ENCODE measurements around the gene COX15. TPM values are rescaled to one million over a fixed set of nuclear protein-coding genes. Genes with fewer than 3 reads are reported as not detected.

The COX15 gene
- polyA plus RNA-seq, 2 of the 4 experiments (the other 2 are of a cell fraction) = 45.8 to 54.7 TPM

DNA sequence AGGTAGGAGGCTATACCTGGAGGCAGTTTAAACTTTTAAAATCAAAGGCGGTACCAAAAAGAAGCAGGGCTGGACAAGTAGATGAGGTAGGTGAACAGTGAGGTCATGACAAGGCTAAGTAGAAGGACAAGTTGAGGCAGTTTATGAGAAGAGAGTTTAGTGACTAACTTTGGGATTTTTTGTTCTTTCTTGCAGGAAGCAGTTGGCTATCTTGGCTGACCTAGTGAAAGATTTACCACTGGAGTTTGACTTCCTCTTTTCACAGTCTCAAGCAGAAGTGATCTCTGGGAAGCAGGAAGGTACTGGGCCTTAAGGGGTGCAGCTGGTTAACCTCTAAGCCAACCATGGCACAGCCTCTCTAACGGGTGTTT, 46.3 kb downstream of the COX15 start (continued):
- TF ChIP-seq, protein P1, sequence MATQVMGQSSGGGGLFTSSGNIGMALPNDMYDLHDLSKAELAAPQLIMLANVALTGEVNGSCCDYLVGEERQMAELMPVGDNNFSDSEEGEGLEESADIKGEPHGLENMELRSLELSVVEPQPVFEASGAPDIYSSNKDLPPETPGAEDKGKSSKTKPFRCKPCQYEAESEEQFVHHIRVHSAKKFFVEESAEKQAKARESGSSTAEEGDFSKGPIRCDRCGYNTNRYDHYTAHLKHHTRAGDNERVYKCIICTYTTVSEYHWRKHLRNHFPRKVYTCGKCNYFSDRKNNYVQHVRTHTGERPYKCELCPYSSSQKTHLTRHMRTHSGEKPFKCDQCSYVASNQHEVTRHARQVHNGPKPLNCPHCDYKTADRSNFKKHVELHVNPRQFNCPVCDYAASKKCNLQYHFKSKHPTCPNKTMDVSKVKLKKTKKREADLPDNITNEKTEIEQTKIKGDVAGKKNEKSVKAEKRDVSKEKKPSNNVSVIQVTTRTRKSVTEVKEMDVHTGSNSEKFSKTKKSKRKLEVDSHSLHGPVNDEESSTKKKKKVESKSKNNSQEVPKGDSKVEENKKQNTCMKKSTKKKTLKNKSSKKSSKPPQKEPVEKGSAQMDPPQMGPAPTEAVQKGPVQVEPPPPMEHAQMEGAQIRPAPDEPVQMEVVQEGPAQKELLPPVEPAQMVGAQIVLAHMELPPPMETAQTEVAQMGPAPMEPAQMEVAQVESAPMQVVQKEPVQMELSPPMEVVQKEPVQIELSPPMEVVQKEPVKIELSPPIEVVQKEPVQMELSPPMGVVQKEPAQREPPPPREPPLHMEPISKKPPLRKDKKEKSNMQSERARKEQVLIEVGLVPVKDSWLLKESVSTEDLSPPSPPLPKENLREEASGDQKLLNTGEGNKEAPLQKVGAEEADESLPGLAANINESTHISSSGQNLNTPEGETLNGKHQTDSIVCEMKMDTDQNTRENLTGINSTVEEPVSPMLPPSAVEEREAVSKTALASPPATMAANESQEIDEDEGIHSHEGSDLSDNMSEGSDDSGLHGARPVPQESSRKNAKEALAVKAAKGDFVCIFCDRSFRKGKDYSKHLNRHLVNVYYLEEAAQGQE (IDR thresholded peaks at IDR 0.05) = no peak
- no peak for TF ChIP-seq ZNF302 (CRISPR knock-in tag; IDR thresholded peaks at IDR 0.05)
- TF ChIP-seq, protein P2, sequence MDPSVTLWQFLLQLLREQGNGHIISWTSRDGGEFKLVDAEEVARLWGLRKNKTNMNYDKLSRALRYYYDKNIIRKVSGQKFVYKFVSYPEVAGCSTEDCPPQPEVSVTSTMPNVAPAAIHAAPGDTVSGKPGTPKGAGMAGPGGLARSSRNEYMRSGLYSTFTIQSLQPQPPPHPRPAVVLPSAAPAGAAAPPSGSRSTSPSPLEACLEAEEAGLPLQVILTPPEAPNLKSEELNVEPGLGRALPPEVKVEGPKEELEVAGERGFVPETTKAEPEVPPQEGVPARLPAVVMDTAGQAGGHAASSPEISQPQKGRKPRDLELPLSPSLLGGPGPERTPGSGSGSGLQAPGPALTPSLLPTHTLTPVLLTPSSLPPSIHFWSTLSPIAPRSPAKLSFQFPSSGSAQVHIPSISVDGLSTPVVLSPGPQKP (IDR thresholded peaks at IDR 0.05; ENCODE audit: low read depth, low read length) = no peak
- no peak for TF ChIP-seq CHD4 (IDR thresholded peaks at IDR 0.05; ENCODE audit: borderline replicate concordance)
- no peak for TF ChIP-seq HOXB13 (CRISPR knock-in tag; IDR thresholded peaks at IDR 0.05; ENCODE audit: low read depth)
- TF ChIP-seq FOSB (CRISPR knock-in tag; IDR thresholded peaks at IDR 0.05) = no peak

DNA sequence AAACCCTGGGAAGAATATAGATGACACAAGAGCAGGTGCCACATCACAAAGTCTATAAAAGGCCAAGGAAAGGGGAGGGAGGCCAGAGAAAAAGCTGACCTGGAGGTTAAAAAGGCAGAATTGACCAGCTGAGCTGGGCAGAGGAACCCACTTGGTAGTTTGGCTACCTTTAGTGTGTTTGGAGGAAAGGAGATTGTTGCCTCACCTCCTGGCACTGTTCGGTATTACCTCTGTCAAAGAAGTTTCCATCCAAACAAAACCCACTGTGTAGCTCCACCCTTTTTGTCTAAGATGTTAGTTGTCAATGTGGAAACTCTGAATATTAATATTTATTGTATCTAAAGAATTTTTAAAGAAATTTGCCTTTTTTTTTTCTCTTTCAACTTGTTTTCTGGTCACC, 49.2 kb downstream of the COX15 start:
- WGBS (ENCODE audit: missing lambda C conversion rate) = 35% methylated on average over 1 of the region's 1 CpG
- Histone ChIP-seq H3K4me3 (no peak overlapping the region), H3K9me3 (no peaks in the 10 kb centered on the region), H3K4me2 (no peak overlapping the region), H3K4me1 (peaks cover 25% of the 10 kb centered on the region), H3K27ac (no peak overlapping the region)
- POLR2A ChIA-PET = interaction anchor here (0.6 to 1.1 kb wide), 2 partner anchors 15 to 61 kb away, joined by 3 read pairs; no protein-coding TSS in a partner anchor
- DNase-seq (ENCODE audit: low read depth in 1 of 2, low spot score in 1 of 2) (peak in 1 of 2 experiments; percentile 40), FAIRE-seq (no peak), ATAC-seq (peak; percentile 92 to 93; a peak in 5 of 6 replicates)
- TF ChIP-seq CHD4 (IDR thresholded peaks at IDR 0.05; ENCODE audit: borderline replicate concordance) = no peak
- no peak for TF ChIP-seq POLR2A (IDR thresholded peaks at IDR 0.05; ENCODE audit: low read length)
- no peak for TF ChIP-seq RNF2 (IDR thresholded peaks at IDR 0.05; ENCODE audit: borderline replicate concordance, low read depth)
- no peak for TF ChIP-seq RCOR1 (IDR thresholded peaks at IDR 0.05; ENCODE audit: low read depth, low read length)
- TF ChIP-seq CBX2 (IDR thresholded peaks at IDR 0.05; ENCODE audit: borderline replicate concordance, low read depth) = no peak
- TF ChIP-seq JUN (IDR thresholded peaks at IDR 0.05) = no peak
- CTCF ChIA-PET = interaction anchor here (0.6 to 1.1 kb wide), 4 partner anchors 10 to 36 kb away, joined by 3 to 4 read pairs (median 3); no protein-coding TSS in a partner anchor

Other genes starting within 250 kb of the COX15 start
- gene NKX2-3, start 199.2 kb downstream of the COX15 start, polyA plus RNA-seq (2011; rRNA removed) = not detected in 2 replicates
- gene NKX2-3, start 199.2 kb downstream of the COX15 start, polyA plus RNA-seq (2017; fragmentation: RNase III; extraction: RNeasy Plus Mini Kit Qiagen cat#74134 plus additional on column Dnase treatment) = 0.05 TPM in 1 of 3 replicates, not detected in the others
- gene SLC25A28, start 111.7 kb downstream of the COX15 start, polyA plus RNA-seq (2011; rRNA removed) = 24.1 and 30.7 TPM in 2 replicates
- gene SLC25A28, start 111.7 kb downstream of the COX15 start, polyA plus RNA-seq (2017; fragmentation: RNase III; extraction: RNeasy Plus Mini Kit Qiagen cat#74134 plus additional on column Dnase treatment) = 21.3 to 22.6 TPM (median 21.4 TPM) in 3 replicates
- 10.4 and 10.7 TPM in 2 replicates for gene ENTPD7, start 72.6 kb downstream of the COX15 start, polyA plus RNA-seq (2011; rRNA removed)
- gene ENTPD7, start 72.6 kb downstream of the COX15 start, polyA plus RNA-seq (2017; fragmentation: RNase III; extraction: RNeasy Plus Mini Kit Qiagen cat#74134 plus additional on column Dnase treatment) = 6.6 to 7.3 TPM (median 6.8 TPM) in 3 replicates
- 48.3 and 66.5 TPM in 2 replicates for gene CUTC, start 107 bp upstream of the COX15 start, polyA plus RNA-seq (2011; rRNA removed)
- gene CUTC, start 107 bp upstream of the COX15 start, polyA plus RNA-seq (2017; fragmentation: RNase III; extraction: RNeasy Plus Mini Kit Qiagen cat#74134 plus additional on column Dnase treatment) = 44.5 to 48.8 TPM (median 47.6 TPM) in 3 replicates
- gene ABCC2, start 50.5 kb upstream of the COX15 start, polyA plus RNA-seq (2011; rRNA removed) = 369 and 431 TPM in 2 replicates
- 164 to 192 TPM (median 173 TPM) in 3 replicates for gene ABCC2, start 50.5 kb upstream of the COX15 start, polyA plus RNA-seq (2017; fragmentation: RNase III; extraction: RNeasy Plus Mini Kit Qiagen cat#74134 plus additional on column Dnase treatment)

Measured in A549 (cell line).